HG02798 (cell line): ENCODE data around the gene CHRNB4.
"Not testable (repeated sequence)": the region's sequence is repeated elsewhere in the genome, so short reads cannot be mapped to it uniquely, and the experiment has no call there.

Experiments used
- ATAC-seq: cut with Tn5 transposase; IDR thresholded peaks from one replicate; pipeline ENCODE4 v1.9.1; 2021; ENCODE audit warnings: mild to moderate bottlenecking; ENCODE audit not compliant: unreplicated experiment, poor library complexity

CHRNB4 gene

GRCh38 chr15:78618490-78618934 lies 22.5 kb downstream of the CHRNB4 start:
- peak; percentile 50 for ATAC-seq

GRCh38 chr15:78618064-78618463 lies 22.9 kb downstream of the CHRNB4 start:
- ATAC-seq, result no peak

- no peak for ATAC-seq
Measured at GRCh38 chr15:78617516-78617915, 23.5 kb downstream of the CHRNB4 start.

GRCh38 chr15:78617076-78617475 lies 23.9 kb downstream of the CHRNB4 start:
- ATAC-seq, result no peak

GRCh38 chr15:78616506-78616905 lies 24.5 kb downstream of the CHRNB4 start:
- ATAC-seq, result no peak

GRCh38 chr15:78615151-78615589 lies 25.8 kb downstream of the CHRNB4 start:
- ATAC-seq, result no peak

GRCh38 chr15:78614021-78614420 lies 27.0 kb downstream of the CHRNB4 start:
- no peak for ATAC-seq

GRCh38 chr15:78609551-78609950 lies 31.5 kb downstream of the CHRNB4 start:
- ATAC-seq, result not testable (repeated sequence)

GRCh38 chr15:78605680-78606079 lies 35.3 kb downstream of the CHRNB4 start:
- ATAC-seq, result no peak

GRCh38 chr15:78605201-78605600 lies 35.8 kb downstream of the CHRNB4 start:
- no peak for ATAC-seq

GRCh38 chr15:78604420-78604819 lies 36.6 kb downstream of the CHRNB4 start:
- ATAC-seq, result no peak

- no peak for ATAC-seq
Measured at GRCh38 chr15:78603467-78603866, 37.5 kb downstream of the CHRNB4 start.

GRCh38 chr15:78599189-78599588 lies 41.8 kb downstream of the CHRNB4 start:
- ATAC-seq, result no peak

- ATAC-seq, result no peak
Measured at GRCh38 chr15:78598348-78598747, 42.7 kb downstream of the CHRNB4 start.

- no peak for ATAC-seq
Measured at GRCh38 chr15:78597583-78597982, 43.4 kb downstream of the CHRNB4 start.

- ATAC-seq, result no peak
Measured at GRCh38 chr15:78574944-78575343, 66.1 kb downstream of the CHRNB4 start.
